22Rv1 (cell line): Measurements from ENCODE around the gene SURF2.
A peak's percentile ranks its signal among the peaks of the same experiment; 100 is the strongest.

ENCODE experiments used
- H3K27ac ChIP-seq: fragments of 450-650 bp; 2 replicates; pipeline ENCODE4 v1.5.1; 2017
- ZFX ChIP-seq: fragments of 450-650 bp; IDR thresholded peaks from 2 replicates; pipeline ENCODE4 v1.6.1; 2017; ENCODE audit warnings: antibody characterized with exemption, borderline replicate concordance
- TF ChIP-seq, protein P1 (sequence below): fragments of 450-650 bp; IDR thresholded peaks from 2 replicates; pipeline ENCODE4 v1.5.1; 2017; ENCODE audit warnings: mild to moderate bottlenecking

SURF2 gene

DNA sequence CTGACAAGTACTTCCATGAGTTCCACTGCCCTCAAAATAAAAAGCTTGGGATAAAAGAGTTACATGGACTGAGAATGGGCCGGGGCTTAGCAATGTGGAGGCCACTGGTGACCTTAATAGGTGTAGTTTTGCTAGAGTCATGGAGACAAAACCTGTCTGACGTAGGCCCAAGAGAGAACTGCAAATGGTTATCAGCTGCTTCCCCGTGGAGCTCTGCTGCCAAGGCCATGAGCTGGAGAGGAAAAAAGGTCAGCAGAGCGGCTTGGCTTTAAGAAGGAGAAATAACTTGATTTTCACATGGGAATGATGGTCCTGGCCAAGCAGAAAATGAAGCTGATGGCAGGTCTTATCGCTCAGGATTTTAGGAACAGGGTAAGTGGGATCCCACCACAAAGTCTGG is 16.7 kb upstream of the SURF2 start:
- no peak overlapping the region for H3K27ac ChIP-seq
- TF ChIP-seq, protein P1, sequence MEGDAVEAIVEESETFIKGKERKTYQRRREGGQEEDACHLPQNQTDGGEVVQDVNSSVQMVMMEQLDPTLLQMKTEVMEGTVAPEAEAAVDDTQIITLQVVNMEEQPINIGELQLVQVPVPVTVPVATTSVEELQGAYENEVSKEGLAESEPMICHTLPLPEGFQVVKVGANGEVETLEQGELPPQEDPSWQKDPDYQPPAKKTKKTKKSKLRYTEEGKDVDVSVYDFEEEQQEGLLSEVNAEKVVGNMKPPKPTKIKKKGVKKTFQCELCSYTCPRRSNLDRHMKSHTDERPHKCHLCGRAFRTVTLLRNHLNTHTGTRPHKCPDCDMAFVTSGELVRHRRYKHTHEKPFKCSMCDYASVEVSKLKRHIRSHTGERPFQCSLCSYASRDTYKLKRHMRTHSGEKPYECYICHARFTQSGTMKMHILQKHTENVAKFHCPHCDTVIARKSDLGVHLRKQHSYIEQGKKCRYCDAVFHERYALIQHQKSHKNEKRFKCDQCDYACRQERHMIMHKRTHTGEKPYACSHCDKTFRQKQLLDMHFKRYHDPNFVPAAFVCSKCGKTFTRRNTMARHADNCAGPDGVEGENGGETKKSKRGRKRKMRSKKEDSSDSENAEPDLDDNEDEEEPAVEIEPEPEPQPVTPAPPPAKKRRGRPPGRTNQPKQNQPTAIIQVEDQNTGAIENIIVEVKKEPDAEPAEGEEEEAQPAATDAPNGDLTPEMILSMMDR: no peak

DNA sequence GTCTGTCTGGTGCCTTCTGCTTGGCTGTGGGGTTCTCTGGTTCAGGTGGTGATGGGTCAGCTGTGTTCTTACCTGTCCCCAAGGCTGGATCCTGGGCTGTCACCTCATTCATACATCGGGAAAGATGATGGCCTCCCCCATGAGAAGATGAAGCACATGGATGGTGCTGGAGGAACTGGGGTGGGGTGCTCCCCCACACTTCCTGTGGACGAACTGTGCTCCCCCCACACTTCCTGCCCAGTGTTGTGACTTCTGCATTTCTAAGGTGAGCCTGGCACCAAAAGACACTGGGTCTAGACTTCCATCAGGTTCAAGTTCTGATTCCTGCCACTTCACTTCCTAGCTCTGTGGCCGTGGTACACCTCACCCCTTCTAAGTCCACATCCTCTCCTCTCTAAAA is 16.1 kb upstream of the SURF2 start:
- no peak overlapping the region for H3K27ac ChIP-seq
- TF ChIP-seq, protein P1: no peak
- TF ChIP-seq ZFX: no peak

DNA sequence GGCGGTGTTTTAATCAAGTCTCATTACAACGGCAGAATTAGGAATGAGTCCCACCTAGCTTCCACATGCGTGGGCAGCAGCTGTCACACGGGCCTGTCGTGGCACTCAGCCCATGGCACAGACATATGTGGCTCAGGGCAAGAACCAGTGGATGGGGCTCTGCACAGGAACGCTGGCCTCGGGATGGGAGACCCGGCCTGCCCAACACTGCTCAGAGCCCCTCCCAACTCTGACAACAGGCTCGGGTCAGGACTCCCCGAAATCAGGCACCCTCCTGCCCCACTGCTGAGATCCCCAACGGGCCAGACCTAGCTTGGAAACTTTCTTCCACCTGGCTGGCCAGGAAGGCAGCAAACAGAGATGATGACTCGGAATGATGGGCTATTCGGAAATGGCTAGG is 15.4 kb upstream of the SURF2 start:
- no peak overlapping the region for H3K27ac ChIP-seq
- TF ChIP-seq, protein P1: no peak

GRCh38 chr9:133341369-133342068 is 14.8 kb upstream of the SURF2 start:
- TF ChIP-seq, protein P1: no peak
- no peak overlapping the region for H3K27ac ChIP-seq

DNA sequence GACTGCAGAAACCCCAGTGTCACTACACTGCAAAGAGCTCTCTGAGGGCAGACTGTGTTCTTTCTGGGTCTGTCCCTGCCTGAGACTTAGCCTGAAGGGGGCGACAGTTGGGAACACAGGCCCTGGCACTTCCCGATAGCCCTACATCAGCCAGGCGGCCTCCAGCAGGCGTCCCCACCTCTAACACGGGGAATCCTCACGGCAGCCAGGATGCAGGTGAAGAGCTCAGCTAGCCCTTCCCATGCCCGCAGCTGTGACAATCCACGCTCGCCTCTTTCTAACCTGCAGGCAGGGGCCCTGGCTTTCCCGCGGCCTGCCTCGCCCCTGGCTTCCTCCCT is 14.3 kb upstream of the SURF2 start:
- H3K27ac ChIP-seq: no peak overlapping the region
- TF ChIP-seq, protein P1: peak; percentile 16
- TF ChIP-seq ZFX: no peak

GRCh38 chr9:133342570-133342969 is 13.8 kb upstream of the SURF2 start:
- no peak for TF ChIP-seq ZFX
- TF ChIP-seq, protein P1: no peak
- no peak overlapping the region for H3K27ac ChIP-seq

DNA sequence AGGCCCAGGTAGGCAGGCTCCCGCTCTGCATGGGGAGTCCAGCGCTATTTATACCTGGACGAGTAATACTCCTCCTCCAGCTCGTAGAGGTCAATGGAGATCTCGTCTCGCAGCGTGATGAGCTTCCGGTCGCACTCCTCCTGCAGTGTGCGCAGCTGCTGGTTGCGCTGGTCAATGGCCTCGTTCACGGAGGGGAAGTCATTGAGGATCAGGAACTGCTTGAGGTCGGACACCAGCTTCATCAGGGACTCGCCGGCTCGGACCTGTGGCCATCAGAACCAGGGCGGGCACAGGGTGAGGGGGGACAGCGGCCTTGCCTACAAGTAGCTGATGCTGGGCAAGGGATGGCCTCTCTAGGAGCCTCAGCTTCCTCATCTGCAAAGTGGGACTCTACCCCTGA is 12.3 kb upstream of the SURF2 start:
- TF ChIP-seq ZFX: no peak
- TF ChIP-seq, protein P1: no peak
- H3K27ac ChIP-seq: no peak overlapping the region
